ENCODE results near the gene RPS6KA5.

GRCh38 chr14:91021991-91022621, 38.3 kb downstream of the RPS6KA5 start:
- TF ChIP-seq CTCF (IDR thresholded peaks at IDR 0.05) (no peak), POLR2A (IDR thresholded peaks at IDR 0.05) (no peak)

Measured in stomach (tissue), 4 donors.